HG03135 (cell line): ENCODE data around the gene STK24.

Experiments
- ATAC-seq: cut with Tn5 transposase; IDR thresholded peaks from one replicate; pipeline ENCODE4 v1.9.1; 2021; ENCODE audit warnings: mild to moderate bottlenecking, moderate library complexity; ENCODE audit not compliant: unreplicated experiment

Gene STK24

DNA sequence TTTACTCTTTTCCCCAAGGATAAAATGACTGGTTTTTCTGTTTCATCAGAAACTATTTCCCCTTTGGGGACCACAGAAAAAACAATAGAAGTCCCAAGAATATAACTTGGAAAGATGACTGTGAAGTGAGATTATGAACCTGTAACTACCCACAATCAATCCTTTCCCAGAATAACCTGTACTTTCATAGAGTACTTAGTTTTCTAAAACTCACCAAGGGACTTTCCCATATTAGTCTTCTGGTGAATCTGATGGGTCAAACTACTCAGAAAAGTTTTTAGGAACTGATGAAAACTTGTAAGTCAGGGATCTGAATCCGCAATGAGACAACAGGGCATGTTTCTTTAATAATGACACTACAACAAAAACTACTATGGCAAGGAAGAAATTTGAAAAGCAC is 62.6 kb downstream of the STK24 start:
- ATAC-seq = no peak

DNA sequence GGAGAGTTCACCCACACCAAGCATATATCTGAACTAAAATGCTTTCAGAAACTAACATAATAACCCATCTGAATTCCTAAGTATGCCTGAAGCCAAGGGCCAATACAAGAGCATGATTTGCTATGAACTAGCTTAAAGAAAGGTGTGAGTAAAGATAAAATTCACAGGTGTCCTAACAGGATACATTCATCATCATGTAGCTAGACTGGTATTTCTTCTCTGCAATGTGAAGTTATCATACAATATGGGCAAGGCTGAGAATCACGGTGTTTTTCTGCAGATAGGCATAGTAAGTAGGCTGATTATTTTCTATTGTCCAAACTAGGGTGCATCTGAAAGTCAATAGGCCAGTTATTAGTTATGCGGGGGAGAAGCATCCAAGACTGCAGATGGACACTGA is 63.1 kb downstream of the STK24 start:
- ATAC-seq = no peak

DNA sequence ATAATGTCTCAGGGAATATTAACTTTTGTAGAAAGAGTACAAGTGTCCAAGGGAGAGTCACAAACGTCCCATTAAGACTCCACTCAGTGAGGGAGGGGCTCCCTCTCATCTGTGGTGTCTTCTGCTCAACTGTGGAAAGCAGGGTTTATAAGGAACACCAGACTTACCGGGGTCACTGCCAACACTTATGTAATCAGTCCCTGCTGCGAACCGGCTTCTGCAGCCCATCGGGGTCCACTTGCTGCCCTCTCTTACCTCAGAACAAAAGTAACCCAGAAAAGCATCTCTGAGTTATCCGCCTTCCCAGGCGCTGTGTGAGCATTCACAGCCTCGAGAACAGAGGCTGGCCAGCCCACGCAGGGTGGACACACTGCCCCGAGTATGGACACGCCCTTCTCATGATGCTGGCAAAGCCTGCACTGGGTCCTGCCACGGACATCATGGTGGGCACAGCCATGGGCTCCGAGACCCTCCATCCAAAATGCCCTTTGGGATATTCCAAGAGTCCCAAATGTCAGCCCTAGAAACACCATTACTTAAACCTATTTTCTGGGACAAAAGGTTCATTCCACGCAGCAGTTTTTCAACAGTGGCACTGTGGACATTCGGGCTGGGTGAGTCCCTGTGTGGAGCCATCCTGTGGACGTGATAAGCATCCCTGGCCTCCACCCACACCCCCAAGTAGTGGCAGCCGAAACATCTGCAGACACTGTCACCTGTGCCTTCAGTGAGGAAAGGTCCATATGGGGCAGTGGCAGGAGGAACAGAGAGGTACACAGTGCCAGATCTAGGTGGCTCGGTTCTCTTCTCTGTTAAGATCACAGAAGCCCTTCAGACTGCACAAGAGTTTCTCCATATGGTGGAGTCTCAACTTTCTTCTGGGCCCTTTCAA is 63.9 kb downstream of the STK24 start:
- ATAC-seq = no peak

DNA sequence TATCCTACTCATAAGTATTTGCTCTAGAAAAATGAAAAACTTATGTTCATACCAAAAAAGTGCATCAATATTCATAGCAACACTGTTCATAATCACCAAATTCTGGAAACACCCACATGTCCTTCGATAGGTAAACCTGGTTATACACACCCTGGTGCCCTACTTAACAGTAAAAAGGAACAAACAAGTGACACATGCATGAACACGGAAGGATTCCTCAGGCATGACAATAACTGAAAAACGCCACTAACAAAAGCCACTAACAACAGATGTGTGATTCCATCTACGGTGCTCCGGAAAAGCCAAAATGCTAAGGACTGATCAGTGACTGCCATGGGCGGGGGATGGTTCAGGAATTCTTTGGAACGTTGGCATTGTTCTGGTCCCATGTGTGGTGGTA is 65.5 kb downstream of the STK24 start:
- ATAC-seq = no peak

DNA sequence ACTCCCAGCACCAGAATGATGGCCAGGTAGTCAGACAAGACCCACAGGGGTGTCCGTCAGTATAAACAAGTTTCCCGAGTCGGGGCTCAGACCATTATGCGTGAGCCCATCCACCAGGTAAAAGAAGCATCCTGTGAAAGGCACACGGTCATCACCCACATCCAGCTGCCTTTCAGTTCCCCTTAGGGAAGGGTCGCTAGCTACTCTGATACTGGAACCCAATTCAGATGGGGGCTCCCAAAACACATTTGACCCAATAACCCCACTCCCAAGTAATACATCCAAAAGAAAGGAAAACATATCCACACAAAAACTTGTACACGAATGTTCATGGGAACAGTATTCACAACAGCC is 66.8 kb downstream of the STK24 start:
- ATAC-seq = no peak

DNA sequence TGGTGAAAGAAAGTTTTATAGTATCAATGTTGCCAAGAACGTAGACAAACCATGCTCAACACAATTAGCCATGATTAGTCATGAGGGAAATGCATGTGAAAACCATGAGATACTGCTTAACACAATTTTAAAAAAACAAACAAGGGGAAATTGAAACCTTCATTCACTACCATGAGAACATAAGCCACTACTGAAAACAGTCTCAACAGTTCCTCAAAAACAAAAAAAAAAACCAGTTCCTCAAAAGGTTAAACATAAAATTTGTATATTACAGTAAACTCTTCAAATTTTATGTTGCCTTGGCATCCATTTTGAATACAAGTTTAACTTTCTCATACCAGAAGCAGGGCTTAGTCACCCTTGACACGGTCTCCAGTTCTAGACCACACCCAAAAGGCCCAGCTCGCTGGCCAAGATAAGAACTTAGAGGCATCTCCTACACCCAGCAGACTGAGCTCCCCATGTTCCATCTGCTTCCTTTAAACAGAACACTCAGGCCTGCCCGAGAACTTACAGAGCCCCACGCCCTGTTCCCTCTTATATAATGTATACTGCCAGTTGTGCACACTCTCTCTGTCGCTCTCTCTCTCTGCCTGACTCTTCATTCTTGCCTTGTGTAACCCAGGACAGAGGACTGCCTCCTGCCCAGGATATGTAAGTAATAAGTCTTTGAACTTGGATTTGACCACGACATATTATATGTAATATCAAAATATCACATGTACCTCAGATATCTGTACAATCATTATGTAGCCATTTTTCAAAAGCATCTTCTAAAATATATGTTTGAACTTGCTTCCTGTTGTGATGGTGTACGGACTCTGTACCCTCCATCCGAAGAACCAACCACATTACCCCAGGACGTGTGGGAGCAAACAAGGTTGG is 67.4 kb downstream of the STK24 start:
- ATAC-seq = peak; percentile 55

DNA sequence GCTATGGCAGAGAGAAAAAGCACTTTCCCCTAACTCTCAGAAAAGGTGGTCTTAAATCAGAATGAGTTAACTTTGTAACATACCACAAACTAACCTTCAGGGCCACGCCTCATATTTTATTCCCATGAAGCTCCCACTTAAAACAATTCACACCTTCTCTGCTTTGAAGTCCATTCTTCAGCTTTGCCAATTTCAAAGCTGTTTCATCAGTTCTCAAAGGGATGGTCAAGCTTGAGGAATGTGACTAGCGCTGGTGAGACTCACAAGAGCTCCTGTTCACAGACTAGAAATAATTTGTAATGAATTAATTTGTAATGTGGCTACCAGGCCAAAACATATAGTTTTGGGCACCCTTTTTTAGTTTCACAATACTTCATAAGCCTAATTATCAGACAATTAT is 68.2 kb downstream of the STK24 start:
- no peak for ATAC-seq

DNA sequence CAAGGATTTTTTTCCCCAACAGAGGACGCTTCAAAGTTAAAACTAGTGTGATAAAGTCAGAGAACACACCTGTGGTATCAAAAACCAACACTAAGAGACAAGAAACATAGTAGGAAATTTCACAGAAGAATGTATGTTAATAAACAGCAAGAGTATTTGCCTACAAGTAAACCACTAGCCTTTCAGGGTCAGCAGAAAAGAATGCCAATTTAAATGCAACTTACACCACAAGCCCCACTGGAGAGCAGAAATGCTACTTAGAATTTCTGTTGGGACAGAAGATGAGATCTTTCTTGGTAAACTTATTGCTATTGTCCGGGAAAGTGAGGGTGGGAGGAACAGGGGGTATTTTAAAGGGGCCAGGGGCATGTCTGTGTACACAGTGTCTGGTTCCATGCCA is 68.6 kb downstream of the STK24 start:
- ATAC-seq = no peak

DNA sequence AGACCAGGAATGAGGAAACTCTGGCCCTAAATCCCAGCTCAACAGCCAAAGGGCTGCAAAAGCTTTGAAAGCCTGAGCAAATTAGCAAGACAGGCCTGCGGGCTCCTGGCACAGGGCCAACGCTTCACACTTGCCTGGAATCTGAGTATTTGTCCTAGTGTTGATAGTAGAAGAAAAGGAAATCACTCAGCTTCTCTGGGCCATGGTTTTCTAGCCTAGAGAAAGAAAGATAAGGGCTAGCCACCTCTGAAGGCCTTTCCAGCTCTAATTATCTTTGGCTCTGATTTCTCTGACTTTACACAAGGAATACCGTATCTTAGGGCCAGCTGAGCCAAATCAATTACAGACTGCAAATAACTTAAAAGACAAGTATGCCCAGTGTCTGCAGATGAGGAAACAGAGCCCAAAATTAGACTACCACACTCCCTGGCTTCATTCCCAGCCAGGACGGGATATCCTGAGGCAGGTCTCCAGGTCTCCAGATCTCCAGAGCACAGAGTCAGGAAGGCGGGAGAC is 69.6 kb downstream of the STK24 start:
- no peak for ATAC-seq

DNA sequence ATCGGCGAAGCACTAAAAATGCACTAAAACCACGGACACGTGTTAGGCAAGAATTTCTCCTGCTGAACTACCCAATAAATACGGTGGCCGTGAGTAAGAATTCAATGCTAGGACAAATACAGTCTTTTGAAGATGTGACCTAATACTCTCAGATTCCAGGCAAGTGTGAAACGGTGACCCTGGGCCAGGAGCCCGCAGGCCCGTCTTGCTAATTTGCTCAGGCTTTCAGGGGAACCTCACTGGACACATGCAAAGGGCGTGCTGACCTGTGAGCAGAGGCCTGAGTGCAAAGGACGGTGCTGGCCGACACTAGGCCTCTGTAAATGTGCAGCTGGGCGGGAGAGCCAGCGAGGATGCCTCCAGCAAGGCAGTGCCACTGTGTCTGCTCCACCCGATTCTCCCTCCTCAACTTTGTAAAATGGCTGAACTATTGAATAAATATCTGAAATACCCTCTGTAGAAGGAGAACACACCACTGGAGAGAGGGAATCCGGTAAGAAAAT is 70.1 kb downstream of the STK24 start:
- ATAC-seq = no peak

DNA sequence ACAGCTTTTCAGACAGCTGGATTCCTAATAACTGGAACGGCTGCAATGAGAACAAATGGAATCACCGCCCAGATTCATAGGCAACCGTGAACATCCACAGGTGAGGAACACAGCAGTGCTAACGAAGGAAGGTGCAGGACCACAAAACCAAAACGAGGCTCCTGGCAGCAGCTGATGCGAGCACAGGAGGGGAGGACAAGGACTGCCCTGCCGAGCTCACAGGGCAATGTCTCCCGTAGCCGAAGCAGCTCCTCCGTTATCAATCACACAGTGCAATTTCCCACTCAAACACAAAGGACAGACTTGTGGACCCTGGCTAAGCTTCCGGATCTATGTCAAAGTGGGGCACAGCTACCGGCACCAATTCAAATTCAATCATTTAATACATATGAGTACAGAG is 70.6 kb downstream of the STK24 start:
- ATAC-seq = no peak

DNA sequence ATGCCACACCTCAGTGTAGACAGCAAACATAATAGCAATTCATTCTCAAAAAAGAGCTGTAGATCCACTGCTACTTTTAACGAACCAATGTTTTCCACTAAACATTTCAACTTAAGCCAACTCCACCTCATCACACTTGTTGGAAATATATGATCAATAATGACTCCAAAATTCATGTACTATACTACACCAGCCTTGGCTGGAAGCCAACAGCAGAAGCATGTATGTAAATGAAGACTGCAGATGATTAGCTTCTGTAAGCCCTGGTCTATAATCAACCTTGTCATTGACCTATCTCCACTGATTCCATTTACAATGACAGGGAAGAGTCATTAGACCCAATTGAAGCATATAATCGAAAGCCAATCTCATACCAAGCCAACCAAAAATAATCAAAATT is 71.7 kb downstream of the STK24 start:
- ATAC-seq = no peak

DNA sequence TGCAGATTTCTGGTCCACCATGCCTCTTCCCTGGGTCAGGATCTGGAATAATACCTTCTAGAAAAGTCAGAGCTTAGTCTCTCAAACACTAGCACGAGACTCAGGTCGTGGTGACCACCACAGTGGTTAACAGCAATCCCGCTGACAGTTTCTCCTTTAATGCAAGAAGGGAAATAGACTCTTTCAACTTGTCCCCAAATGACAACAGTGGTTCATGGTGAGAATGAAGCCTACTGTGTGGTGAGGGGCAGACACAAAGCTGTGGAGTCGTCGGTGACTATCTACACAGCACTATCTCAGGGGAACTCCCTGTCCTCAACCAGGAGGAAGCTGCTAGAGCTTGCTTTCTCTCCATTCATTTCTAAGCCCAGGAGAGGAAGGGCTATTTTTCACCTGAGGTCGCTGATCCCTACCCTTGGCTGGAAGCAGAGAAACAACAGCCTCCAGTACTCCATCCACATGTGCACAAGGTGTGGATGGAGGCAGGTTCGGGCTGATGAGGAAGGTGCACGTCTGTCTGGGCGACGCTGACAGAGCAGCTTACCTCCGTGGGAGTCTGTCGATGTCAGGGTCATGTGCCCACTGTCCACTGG is 72.4 kb downstream of the STK24 start:
- ATAC-seq = peak; percentile 43

DNA sequence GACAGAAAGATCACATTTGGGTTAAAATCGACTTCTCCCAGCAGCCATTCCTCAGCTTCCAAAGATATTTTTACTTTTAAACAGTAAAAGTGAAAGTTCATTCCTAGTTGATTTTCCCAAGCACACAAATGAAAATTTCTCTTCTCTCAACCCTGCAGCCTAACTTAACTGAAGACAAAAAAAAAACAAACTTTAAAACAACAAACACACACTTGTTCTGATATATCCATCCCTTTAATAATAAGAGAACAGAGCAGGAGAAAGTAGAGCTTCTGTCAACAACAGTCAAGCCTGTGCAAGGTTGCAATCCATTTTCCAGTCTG is 72.9 kb downstream of the STK24 start:
- no peak for ATAC-seq

DNA sequence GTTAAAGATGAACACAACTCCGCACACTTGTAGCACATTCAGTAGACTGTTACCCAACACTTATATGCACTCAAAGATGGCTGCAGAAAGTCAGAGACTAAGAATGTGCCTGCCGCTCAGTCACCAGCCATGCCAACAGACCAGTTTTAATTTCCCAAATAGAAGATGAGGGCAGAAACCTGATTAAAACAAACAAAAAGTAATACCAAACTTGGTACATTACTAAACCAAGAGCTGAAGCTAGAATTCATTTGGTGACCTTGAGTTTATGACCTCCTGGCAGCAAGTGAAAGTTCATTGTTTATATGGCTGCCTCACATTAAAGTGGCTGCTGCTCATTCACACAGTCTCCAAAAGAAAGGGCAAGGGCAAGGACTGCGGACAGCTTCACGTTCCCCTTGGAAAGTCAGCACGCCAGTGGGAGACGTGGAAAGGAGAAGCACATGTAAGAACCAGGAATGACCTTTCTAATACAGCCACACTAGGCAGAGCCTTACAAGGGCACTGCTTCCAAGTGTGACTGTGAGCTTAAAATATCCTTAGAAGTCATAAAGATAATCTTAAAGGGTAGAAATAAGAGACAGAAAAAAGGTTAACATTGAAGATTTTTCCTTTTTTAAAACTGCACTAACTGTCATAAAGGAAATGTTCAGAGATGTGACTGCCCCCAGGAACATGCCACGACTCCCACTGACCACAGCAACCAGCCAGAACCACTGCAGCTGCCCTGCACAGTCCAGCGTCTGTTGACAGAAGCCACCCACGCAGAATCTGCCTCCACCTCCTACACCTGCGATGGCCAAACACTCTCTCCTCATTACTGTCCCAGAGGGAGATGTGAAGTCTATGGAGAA is 73.5 kb downstream of the STK24 start:
- ATAC-seq = no peak

DNA sequence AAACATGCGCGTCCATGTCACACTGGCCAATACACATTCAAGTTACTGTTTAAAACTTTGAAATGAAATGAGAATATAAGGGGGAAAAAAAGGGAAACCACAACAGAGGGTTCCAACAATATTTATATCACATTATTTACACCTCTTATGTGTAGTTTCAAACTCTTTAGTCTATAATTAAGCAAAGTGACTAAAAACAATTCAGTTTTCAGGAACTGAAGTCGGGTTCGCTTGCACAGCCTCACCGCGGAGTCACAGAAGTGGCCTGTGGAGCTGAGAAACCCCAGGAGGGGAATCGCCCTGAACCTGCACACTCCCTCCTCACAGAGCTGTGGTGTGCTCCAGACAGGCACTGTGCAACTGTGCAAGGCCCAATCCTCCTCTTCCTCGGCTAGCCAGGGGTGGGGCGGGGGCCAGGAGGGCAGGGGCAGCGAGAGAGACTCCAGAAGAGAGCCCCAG is 75.9 kb downstream of the STK24 start:
- peak; percentile 64 for ATAC-seq

DNA sequence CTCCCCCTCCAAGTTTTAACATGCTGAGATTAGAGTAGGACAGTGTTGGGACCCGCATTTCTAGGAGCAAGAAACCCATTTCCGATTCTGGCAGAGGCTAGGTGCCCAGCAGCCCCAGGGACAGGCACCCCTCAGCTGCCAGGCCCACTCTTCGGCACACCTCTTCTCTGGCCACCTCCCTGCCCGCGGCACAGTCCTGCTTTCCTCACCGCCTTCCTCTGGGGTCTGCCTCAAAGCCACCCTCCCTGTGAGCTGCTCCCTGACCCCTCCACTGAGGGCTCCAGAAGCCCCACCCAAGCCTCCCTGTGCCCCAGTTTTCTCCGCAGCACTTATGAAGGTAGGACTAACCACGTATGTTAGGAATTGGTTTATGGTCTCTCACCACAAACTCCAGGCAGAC is 79.9 kb downstream of the STK24 start:
- ATAC-seq = no peak

DNA sequence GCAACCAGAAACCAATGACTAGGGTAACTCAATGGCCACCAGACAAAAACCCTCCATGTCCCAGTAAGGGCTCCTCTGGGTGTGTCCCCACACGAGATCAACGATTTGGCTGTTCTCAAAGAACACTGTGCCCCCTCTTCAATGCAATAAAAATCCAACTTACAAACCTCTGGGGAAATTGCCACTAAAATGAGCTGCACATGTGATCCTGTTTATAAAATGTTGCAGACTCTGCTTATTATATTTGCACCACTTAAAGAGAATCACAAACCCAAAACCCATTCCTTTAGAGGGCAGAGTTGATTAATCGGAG is 80.5 kb downstream of the STK24 start:
- no peak for ATAC-seq

DNA sequence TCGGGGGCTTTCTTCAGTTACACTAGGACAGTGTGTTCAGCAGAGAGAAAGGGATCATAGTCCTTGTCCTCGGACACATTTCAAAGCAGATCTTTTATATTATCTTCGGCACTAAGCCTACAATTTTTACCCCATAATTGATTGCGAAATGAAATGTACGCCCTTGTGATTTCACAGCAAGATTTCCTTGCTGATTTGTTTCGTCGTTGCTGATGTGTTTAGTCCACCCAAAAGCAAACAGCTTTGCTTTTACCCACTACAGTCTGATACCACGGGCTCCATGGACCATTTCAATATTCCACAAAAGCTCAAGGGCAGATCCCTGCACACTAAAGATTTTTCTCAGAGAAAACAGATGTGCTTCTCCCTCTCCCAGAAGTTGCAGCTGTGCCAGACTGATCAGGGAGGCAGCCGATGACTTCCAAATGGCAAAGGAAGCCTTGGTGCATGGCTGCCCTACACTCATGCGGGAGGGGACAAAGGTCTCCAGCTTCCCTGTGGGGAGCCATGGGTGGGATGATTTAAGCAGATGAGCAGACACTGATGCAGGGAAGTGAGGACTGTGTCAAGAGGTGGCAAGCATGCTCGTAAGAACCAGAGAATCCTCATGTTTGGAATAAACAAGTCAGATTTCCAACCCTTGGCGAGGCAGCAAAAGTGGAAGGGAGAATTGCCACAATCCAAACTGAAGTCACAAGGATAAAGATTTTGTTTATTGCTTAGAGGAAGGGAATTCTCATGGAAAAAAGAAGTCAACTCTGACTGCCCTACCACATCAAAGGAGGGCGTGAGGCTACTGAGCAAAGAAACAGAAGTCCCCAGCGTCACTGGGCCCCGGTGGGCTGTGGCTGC is 81.1 kb downstream of the STK24 start:
- no peak for ATAC-seq

DNA sequence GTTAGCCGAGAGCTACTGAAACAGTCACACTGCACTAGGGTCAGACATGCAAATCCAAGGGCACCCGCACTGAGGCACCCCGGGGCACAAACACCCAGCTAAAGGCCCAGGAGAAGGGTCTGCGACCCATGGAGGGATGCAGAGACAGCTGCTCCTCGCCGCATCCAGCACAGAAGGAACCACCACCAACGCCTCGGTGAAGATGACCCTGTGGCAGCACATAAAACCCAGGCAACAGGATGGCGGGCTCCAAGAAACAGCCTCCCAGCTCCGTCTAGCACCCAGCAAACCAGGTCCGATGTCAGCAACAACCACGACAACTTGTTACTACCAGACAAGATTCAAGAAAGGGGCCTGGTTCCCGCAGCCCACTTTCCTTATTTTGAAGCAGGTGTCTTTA is 82.1 kb downstream of the STK24 start:
- ATAC-seq = no peak
